ENCODE data around the gene C3AR1.

- no peak for TF ChIP-seq CTCF (IDR thresholded peaks at IDR 0.05; ENCODE audit: extremely low read depth in 1 of 2, insufficient read depth in 1 of 2, low read depth in 1 of 2, low read length in 2 of 2)
- no peak for TF ChIP-seq POLR2A (IDR thresholded peaks at IDR 0.05; ENCODE audit: low read depth, low read length)
- TF ChIP-seq POLR2AphosphoS5 (IDR thresholded peaks at IDR 0.05; ENCODE audit: insufficient read depth, low read depth, low read length) = no peak
Observed at GRCh38 chr12:8033153-8034044, 32.8 kb downstream of the C3AR1 start.

Data from endothelial cell of umbilical vein (primary cell).